C4-2B (cell line): ENCODE measurements around the gene OR8B12.

ENCODE experiments used
- H3K27ac ChIP-seq: fragments of 450-650 bp; 2 replicates; pipeline ENCODE4 v1.5.1; 2017
- CTCF ChIP-seq: fragments of 450-650 bp; conservative IDR thresholded peaks from 2 replicates; pipeline ENCODE4 v1.5.1; 2017; ENCODE audit warnings: mild to moderate bottlenecking
- ZFX ChIP-seq: fragments of 450-650 bp; IDR thresholded peaks from 2 replicates; pipeline ENCODE4 v1.6.1; 2017

The OR8B12 gene

DNA sequence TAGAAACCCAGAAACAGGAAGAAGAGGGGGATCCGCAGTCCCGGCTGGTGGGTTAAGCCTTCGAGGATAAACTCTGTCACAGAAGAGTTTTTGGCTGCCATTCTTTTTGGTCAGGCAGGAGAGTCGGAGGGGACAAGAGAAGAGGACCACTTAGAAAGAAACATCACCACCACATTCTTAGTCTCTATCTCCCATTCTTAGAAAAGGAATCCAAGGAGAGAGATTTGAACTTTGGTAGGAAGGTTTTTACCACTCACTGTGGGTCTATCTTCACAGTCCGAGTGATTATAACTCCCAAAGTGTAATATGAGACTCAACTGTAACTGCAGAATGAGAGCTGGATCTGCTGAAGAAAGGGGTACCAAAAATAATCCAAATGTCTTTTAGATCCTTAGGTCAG is at the start of gene OR8B12:
TSS of gene OR8B12 (minus strand) at position 101 of the 400 bp plus-strand sequence. CDS start at position 101, 0 bp downstream.
- H3K27ac ChIP-seq = no peak within 1 kb of the TSS
- TF ChIP-seq CTCF = no peak
- no peak for TF ChIP-seq ZFX

DNA sequence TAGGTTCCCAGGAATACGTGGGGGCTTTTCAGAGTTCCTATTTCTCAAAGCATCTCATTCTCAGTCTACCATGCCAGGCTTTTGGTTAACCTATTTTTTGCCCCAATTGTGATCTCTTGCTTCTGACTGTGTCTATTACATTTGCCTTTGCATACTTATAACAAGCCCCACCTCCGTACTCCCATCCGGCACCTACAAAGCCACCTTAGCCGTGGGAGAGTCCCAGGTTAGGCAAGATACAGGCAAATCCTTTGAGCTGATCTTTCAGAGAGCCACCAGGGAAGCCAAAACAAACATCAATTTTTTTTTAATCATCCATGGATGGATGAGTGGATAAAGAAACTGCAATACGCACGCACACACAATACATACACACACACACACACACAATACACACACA is 49.2 kb upstream of the OR8B12 start:
- no peak overlapping the region for H3K27ac ChIP-seq
- no peak for TF ChIP-seq ZFX
- TF ChIP-seq CTCF = no peak

DNA sequence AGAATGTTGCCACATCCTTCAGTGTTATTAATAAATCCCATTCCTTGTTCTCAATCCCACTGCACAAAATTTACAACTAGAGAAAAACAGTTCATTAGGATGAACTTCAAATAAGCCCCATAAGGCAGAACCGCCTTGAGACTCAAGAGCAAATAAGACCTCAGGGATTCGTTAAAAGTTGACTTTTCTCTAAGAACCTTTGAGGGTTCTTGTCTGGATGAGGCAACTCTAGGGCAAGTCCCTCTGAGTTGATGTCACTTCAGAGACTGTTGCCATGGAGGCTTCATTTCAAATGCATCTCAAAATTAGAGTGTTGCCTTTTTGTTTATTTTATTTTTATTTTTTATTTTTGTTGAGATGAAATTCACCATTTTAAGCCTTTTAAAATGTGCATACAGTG is 48.0 kb upstream of the OR8B12 start:
- no peak overlapping the region for H3K27ac ChIP-seq
- TF ChIP-seq ZFX (no peak), CTCF (no peak)

- TF ChIP-seq ZFX (no peak), CTCF (peak; percentile 71)
These were observed 42.9 kb upstream of the OR8B12 start for GRCh38 chr11:124586238-124586860.

DNA sequence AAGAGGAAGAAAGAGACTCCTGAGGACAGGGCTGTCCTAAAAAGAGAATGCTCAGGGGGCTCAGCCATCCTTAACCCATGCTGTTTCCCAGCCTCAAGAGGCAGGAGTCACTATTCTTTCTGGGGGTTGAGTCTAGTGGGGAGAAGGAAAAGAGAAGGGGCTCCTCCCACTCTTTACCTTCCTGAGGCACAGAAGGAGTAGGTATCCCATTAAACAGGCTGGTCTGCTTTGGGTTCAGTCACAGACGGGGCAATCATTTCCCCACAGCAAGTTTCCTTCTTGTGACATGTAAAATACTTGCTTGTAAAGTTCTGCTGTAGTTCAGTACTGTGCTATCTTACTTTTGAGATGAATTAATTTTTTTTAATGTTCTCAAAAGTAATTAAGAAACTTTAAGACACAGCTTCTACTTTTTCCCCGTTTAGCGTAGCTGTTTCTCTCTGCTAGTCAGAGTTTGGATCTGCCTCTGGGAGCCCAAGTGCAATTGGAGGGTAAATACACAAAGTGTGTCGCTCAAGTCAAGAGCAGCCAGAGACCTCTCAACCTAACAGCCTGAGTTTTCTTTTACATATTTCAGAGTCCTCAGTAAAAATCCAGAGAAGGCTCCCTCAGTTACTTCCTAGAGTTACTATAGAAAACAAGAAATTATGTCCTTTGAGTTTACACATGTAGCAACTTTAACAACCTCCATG is 41.4 kb upstream of the OR8B12 start:
- TF ChIP-seq CTCF = no peak
- TF ChIP-seq ZFX = no peak
- H3K27ac ChIP-seq = no peak overlapping the region

More at GRCh38 chr11:124586238-124586860, 42.9 kb upstream of the OR8B12 start:
- H3K27ac ChIP-seq = no peak overlapping the region

DNA sequence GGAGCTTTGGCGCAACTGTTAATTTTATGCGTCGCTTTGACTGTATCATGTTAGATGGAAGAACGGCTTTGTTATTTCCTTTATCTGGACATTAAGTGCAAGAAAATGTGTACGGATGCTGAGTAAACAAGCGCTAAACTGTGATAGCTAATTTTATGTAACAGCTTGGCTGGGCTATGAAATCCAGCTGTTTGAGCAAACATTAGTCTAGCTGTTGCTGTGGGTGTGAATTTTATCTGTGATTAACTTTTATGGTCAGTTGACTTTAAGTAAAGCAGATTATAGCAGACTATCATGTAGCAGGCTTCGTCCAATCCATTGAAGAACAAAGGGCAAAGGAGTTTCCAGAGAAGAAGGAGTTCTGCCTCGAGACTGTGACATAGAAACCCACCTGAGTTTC is 40.3 kb upstream of the OR8B12 start:
- no peak for TF ChIP-seq ZFX
- no peak for TF ChIP-seq CTCF
- H3K27ac ChIP-seq = no peak overlapping the region

DNA sequence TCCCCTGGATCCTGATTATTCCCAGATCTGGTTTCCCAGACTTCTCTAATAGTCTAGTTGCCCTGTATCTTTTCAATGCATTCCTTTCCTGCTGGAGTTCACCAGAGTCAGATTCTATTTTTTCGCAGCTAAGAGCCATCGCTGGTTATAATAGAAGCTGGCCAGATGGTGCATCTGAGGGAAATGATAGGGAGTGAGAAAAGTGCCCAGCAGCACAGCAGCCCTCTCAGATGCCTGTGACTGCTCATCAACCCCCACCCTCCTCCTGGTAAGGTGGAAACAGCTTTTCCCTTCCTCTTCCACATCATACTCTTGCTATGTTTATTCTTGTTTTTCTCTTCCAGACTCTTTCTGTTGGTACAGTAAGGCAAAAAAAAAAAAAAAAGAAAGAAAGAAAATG is 39.1 kb upstream of the OR8B12 start:
- H3K27ac ChIP-seq = no peak overlapping the region
- no peak for TF ChIP-seq CTCF
- TF ChIP-seq ZFX = no peak
